ENCODE results near the gene SLC30A4.

The SLC30A4 gene

DNA sequence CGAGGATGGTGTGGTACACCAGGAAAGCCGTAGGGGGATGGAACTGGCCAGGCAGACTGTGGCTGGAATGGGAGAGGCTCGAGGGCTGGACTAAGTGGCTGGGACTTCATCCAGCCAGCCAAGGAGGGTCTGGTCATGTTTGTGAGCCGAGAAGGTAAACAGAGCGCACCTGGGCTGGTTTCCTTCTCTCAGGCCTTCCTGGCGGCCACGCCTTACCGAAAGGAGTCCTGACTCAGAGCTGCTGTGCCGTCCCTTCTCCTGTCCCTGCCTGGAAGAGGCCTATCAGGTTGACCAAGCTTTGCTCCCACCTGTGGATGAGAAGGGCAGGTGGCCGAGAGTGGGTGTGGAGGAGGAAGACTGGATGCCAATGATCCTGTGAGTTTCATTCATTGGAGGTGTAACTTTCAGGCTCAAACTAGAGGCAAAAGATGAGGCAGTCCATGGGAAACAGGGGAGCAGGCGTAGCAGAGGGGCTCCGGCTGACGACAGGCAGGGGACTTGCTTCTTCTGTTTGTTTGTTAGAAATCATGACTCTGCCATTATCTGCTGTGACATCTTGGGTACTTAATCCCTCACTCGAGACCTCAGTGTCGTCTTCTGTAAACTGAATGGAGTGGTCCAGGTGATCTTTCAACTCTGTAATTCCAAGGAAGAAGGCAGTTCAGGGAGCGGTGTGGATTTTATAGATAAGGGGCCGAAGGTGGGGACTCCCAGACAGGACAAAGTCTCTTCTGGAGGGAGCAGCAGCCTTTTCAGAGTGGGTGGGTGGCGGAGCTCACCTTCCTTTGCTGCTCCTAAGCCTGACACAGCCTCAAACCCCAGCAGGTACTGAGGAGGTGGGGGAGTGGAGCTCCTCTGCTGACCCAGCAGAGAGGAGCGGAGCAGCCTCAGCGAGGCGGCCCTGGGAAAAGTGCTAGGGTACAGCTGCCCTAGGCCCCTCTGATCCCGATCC, 72.4 kb downstream of the SLC30A4 start:
- DNase-seq = no peak

DNA sequence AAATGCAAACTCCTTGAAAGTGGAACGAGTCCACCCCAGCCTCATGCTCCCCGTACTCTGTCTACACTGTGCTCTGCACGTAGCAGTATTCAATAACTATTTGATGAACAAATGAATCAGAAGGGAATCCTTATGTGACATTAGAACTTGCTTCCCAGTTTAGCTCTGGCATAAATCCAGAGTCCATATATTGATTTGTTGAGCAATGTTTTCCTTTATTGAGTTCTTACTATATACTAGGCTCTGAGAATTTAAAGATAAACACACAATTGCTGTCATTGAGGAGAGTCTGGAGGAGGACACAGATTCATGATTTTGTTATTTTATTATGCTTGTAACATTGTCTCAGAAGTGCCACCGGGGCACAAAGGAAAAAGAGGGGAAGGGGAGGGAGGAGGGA, 73.2 kb downstream of the SLC30A4 start:
- no peak for DNase-seq

DNA sequence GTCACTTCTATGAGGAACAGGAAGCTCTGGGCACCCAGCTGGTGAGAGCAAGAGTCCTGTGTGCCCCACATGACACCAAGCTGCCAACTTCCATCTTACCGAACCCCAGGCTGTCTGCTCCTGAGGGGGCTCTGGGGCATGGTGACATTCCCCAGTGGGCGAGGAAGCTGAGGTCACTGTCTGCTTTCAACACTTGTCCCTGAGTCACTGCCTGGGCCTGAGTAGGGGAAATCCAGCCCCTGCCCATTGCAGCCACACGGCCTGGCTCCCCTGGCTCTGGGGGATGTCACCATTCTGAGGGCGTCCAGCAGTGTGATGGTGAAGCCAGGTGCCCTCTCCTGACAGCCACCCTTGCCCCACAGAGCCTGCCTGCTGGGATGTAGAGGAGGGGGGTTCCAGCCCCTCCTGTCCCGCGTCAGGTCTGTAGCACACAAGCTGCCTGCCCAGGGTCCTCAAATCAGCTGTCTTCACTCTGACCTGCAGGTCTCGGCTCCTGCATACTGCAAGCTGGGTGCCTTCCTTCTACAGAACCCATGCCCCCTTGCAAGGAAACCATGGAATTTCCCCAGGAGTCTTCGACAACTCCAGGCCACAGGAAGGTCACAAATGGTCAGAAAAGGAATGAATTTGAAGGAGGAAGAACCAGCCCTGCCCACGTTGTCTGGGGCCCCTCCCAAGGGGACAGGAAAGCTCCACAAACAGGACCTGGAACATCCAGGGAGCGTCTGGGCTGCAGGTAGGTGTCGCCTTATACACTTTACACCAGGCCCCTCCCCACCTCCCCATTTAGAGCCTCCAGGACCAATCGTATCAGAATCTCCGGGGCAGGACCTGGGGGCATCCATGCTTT, 74.3 kb downstream of the SLC30A4 start:
- no peak for DNase-seq

DNA sequence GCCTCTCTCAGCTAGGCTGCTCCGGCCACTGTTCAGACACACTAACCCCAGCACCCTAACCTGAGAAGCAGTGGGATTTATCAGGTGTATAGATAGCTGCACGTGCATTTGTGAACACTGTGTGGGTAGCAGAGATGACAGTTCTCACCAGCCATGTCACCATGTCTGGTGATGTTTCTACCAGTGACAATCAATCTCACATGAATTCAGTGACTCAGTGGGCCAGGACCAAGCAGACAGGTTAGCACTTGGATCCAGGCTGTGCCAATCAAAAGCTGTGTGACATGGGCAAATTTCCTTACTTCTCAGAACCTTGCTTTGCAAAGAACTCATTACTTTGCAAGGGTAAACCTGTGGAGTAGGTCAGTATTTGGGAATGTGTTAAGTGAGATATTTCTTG, 78.9 kb downstream of the SLC30A4 start:
- no peak for DNase-seq

DNA sequence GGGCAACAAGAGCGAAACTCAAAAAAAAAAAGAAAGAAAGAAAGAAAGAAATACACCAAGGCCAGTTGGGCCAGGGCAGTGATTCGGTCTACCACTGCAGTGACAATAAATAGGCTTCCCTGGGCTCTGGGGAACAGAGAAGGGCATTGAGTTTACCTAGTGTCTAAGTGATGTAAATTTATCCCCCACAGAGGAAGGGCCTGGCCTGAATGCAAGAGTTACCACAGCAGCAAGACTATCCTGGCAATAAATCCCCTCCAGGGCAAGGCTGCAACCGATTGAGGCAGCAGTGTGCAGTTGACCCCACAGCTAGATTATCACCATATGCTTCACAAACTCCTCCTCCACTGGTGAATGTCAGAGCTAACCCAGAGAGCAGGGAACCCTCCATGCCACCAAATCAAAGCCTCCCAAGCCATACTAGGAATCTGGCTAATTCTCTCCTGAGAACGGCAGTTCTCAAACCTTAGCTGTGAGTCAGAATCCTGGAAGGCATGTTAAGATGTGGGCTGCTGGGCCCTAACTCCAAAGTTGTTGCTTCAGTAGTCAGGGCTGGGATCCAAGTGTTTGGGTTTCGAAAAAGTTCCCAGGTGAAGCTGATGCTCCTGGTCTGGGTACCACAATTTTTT, 79.9 kb downstream of the SLC30A4 start:
- no peak for DNase-seq

DNA sequence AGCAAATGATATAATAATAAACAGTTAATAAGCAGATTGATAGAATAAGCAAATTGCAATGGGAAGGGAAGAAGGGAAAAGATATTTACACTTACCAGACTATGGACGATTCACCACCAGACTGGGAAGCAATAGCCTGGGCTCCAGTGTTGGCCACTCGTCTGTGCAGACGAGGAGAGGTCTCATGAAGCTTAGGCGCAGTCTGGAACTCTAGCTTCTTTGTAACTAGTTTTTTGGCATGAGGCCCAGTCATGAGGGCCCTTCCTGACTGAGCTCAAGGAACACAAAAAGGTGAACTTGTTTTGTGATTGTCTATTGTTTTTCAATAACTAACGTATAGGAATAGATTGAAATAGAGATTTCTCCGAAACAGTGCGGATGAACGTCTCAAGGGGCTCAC, 80.9 kb downstream of the SLC30A4 start:
- DNase-seq = no peak

DNA sequence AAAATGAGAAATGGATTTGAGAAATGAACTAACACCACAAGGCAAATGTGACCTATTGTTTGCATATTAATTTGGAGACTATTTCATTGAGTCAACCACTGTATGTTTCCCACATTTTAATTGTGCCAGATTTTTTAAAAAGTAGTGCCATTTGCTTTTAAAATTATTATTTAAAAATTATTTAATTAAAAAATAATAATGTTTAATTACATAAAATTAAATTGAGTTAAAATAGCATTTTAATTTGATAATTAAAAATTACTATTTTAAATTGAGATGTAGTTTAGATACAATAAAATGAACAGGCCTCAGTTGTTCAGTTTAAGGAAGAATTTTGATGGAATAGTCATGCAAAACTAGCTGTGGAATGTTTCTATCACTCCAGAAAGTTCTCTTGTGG, 81.5 kb downstream of the SLC30A4 start:
- no peak for DNase-seq

DNA sequence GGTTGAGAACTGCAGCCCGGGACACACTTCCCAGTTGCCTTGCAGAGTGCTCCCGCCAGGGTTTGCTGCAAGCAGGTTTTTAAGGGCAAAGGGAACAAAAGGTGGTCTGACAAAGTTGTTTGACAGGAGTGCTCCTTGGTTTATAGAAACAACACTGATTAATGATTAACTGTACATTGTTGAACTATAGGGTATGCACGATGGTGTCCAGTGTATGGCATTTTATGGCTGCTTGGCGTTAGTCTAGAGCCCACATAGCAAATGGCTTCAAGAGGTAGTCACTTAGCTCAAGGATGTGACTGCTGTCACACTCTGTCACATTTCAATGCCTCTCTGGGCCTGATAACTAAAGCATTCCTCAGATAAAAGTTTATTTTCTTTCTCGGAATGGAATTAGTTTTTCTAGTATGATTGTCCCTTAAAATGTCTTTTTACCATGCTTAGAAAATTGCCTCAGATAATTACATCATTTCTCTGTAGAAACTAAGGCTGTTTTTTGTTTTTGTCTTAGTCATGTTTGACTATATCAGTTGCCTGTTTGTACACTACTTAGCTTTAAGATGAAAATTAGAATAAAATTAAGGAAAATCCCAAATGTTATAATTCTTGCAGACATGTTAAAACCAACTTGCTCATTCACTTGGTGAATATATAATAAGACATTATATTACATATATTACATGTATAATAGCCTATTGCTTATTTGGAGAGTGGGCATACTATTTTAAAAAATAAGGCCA, 82.9 kb downstream of the SLC30A4 start:
- DNase-seq = no peak

DNA sequence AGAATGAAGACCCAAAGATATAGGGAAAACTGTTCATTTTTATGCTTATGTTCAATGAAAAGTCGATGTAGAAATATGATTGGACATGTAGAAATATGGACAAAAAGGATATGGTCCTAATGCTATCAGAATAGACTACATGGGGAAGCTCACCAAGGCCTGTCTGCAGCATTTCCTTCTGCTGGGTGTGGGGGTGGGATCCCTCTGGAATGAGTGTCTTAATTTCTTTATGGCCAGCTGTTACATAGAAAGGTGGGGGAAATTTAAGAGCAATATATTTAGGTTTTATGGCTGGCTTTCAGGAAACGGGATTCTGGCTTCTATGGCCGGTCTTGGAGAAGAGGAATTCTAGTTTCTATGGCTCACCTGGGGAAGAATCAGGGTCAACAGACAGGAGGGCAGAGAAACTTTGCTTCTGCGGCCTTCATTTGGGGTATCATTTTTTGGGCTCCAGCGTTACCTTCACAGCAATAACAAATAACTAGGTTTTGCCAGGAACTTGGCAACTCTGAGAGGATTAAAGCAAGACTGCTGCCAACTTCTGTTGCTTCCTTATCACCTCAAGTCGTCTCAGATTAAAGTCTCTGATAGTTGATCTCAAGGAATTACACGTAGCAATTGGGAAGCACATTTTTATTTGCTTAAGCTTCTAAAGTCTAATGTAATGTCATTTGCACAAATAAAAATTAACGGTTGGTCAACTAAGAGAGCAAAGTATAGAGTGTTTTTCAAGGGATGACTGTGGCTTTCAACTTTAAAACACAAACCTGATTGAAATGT, 87.2 kb downstream of the SLC30A4 start:
- DNase-seq = no peak

DNA sequence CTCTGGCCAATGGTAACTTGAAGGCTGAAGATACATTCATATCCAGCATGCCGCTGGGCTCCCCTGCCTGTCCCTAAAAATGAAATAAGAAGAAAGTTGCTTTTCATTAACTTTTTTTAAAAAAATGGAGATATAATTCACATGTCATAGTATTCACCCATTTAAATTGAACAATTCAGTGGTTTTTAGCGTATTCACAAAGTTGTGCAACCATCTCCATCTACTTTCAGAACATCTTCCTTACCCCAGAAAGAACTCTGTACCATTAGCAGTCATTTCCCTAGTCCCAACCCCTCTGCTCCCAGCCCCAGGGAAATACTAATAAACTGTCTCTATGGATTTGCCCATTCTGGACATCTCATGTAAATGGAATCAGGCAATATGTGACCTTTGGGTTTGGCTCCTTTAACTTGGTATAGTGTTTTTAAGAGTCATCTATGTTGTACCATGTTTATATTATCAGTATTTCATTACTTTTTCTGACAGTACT, 88.4 kb downstream of the SLC30A4 start:
- DNase-seq = no peak

DNA sequence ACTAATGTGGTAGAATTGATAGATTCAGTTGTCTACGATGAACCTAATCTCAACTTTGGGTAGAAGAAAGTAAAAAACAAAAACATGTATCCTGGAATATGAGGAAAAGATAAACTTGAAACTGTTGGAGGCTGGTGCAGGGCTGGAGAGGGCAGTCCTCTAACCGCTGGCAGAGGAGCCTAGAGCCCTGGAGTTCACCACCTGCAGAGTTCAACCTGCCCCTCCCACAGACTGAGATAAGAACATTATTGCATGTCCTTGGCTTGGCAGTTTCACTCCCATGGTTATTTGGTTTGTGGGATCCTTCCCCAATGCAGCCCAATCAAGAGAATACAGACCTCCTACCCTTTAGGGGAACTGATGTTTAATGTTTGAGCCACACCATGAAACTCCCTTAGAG, 91.0 kb downstream of the SLC30A4 start:
- DNase-seq = no peak

DNA sequence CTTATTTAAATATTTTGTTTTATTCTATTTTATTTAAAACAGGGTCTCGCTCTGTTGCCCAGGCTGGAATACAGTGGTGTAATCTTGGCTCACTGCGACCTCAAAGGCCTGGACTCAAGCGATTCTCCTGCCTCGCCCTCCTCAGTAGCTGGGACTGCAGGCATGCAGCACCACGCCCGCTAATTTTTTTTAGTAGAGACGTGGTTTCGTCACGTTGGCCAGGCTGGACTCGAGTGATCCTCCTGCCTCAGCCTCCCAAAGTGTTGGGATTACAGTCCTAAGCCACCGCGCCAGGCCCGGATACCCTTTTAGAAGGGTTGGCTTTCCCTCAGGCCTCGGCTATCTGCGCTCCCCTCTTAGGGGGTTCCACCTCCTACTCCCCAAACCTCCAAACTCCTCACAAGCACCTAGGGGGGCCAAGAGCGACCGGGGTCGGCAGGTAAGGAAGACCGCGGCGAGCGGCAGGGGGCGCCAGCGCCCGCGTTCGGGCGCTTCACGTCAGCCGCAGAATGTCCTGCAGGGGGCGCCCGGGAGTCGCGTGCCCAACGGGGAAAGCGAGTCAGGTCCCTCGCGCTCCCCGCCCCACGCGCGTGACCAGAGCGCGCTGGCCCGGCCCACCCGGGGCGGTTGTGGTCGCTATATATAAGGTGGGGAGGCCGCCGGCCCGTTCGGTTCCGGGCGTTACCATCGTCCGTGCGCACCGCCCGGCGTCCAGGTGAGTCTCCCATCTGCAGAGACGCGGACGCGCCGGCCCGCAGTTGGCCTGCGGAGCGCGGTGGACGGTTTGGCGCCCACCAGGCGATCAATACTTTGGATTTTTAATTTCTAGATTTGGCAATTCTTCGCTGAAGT, 92.4 kb downstream of the SLC30A4 start:
- DNase-seq = peak; percentile 65

Data from midbrain (tissue), 1 donor.